HepG2 (cell line): Measurements from ENCODE around the gene DNAAF8. TPM values are rescaled to one million over a fixed set of nuclear protein-coding genes. Genes with fewer than 3 reads are reported as not detected.

Experiments used
- FOXK1 ChIP-seq: sonication (generic); formaldehyde crosslinking; IDR thresholded peaks from 2 replicates; pipeline ENCODE4 v1.4.0; 2020; ENCODE audit warnings: low read depth, missing genetic modification reagents, borderline replicate concordance
- HMG20A ChIP-seq: IDR thresholded peaks from 2 replicates; pipeline ENCODE4 v1.6.1; 2016; ENCODE audit warnings: borderline replicate concordance
- MIER3 ChIP-seq: IDR thresholded peaks from 2 replicates; pipeline ENCODE4 v1.6.1; 2016; ENCODE audit warnings: missing compliant biosample characterization, borderline replicate concordance
- MXD4 ChIP-seq: IDR thresholded peaks from 2 replicates; pipeline ENCODE4 v1.6.1; 2016; ENCODE audit warnings: mild to moderate bottlenecking, missing biosample characterization, missing genetic modification reagents
- NCOA1 ChIP-seq: sonication (generic); formaldehyde crosslinking; IDR thresholded peaks from 2 replicates; pipeline ENCODE4 v1.9.0; 2021; ENCODE audit warnings: missing genetic modification reagents
- NCOR1 ChIP-seq: fragments of 200-600 bp; sonication (generic); IDR thresholded peaks from 2 replicates; pipeline ENCODE4 v1.7.0; 2017; ENCODE audit warnings: antibody characterized with exemption, low read length, borderline replicate concordance
- NFYC ChIP-seq: IDR thresholded peaks from 2 replicates; pipeline ENCODE4 v1.6.1; 2016; ENCODE audit warnings: missing genetic modification reagents, missing compliant biosample characterization
- NR1H2 ChIP-seq: sonication (generic); formaldehyde crosslinking; IDR thresholded peaks from 2 replicates; pipeline ENCODE4 v1.8.1; 2022; ENCODE audit warnings: low read depth, missing genetic modification reagents, borderline replicate concordance
- PAWR ChIP-seq: sonication (generic); formaldehyde crosslinking; IDR thresholded peaks from 2 replicates; pipeline ENCODE4 v1.4.0; 2020; ENCODE audit warnings: missing genetic modification reagents, mild to moderate bottlenecking, borderline replicate concordance
- PCBP2 ChIP-seq: fragments of 200-400 bp; formaldehyde crosslinking; optimal IDR thresholded peaks from 2 replicates; pipeline ENCODE3; 2018; ENCODE audit warnings: low read length, low read depth; ENCODE audit not compliant: poor library complexity, severe bottlenecking
- RBM39 ChIP-seq: fragments of 200-400 bp; formaldehyde crosslinking; IDR thresholded peaks from one replicate; pipeline ENCODE4 v1.6.1; 2018; ENCODE audit warnings: antibody characterized with exemption, mild to moderate bottlenecking, low read depth, low read length; ENCODE audit not compliant: poor library complexity, severe bottlenecking
- SIX4 ChIP-seq: sonication (generic); formaldehyde crosslinking; IDR thresholded peaks from 2 replicates; pipeline ENCODE4 v1.4.0; 2020; ENCODE audit warnings: missing genetic modification reagents
- SOX6 ChIP-seq, 2 experiments: fragments of 450-650 bp in 1 of 2; sonication (generic) in 1 of 2; formaldehyde crosslinking in 1 of 2; IDR thresholded peaks; 2 replicates each; pipeline versions ENCODE4 v1.4.0 to v1.6.1; 2017 to 2020; ENCODE audit warnings: antibody characterized with exemption in 1 of 2, mild to moderate bottlenecking in 1 of 2, missing genetic modification reagents in 1 of 2
- ZFP82 ChIP-seq: sonication (generic); formaldehyde crosslinking; IDR thresholded peaks from 2 replicates; pipeline ENCODE4 v1.5.1; 2020; ENCODE audit warnings: mild to moderate bottlenecking, missing genetic modification reagents, borderline replicate concordance
- ZNF225 ChIP-seq: sonication (generic); formaldehyde crosslinking; IDR thresholded peaks from 2 replicates; pipeline ENCODE4 v1.4.0; 2020; ENCODE audit warnings: mild to moderate bottlenecking, missing genetic modification reagents
- ZNF292 ChIP-seq: sonication (generic); formaldehyde crosslinking; IDR thresholded peaks from 2 replicates; pipeline ENCODE4 v1.8.1; 2022; ENCODE audit warnings: mild to moderate bottlenecking, low read depth, missing genetic modification reagents, borderline replicate concordance
- ZNF296 ChIP-seq: sonication (generic); formaldehyde crosslinking; conservative IDR thresholded peaks from 2 replicates; pipeline ENCODE4 v1.5.0; 2020; ENCODE audit warnings: mild to moderate bottlenecking, missing genetic modification reagents
- ZNF709 ChIP-seq: sonication (generic); formaldehyde crosslinking; IDR thresholded peaks from 2 replicates; pipeline ENCODE4 v1.5.0; 2020; ENCODE audit warnings: mild to moderate bottlenecking, missing genetic modification reagents
- ZNF792 ChIP-seq: IDR thresholded peaks from 2 replicates; pipeline ENCODE4 v1.6.1; 2016
- ZSCAN25 ChIP-seq: sonication (generic); formaldehyde crosslinking; IDR thresholded peaks from 2 replicates; pipeline ENCODE4 v1.8.0; 2022; ENCODE audit warnings: mild to moderate bottlenecking, missing genetic modification reagents
- ZSCAN30 ChIP-seq: sonication (generic); formaldehyde crosslinking; IDR thresholded peaks from 2 replicates; pipeline ENCODE4 v1.5.0; 2020; ENCODE audit warnings: mild to moderate bottlenecking, missing genetic modification reagents
- polyA plus RNA-seq, 8 experiments: library from polyadenylated mRNA; depleted of rRNA in 3 of 8; stranded (reverse) in 7 of 8; unstranded in 1 of 8; fragments of >200 nt; fragmentation: Illumina TruSeq in 4 of 8; extraction: Trizol in 4 of 8; gene quantifications; 2 replicates each; pipeline versions ENCODE4 v1.2.1 to v1.2.3, GENCODE V29; 2011 to 2016; ENCODE audit warnings: low read depth in 4 of 8, missing spikeins in 1 of 8, mixed read lengths in 1 of 8; ENCODE audit not compliant: insufficient read depth in 1 of 8
- total RNA-seq, 5 experiments: library from RNA; depleted of rRNA; stranded (reverse); fragments of >200 nt; fragmentation: Illumina TruSeq; extraction: Trizol; gene quantifications; 2 replicates each; pipeline ENCODE4 v1.2.3, GENCODE V29; 2016; ENCODE audit warnings: low read depth in 1 of 5
- TF ChIP-seq, protein P1 (sequence below): IDR thresholded peaks from 2 replicates; pipeline ENCODE4 v1.6.1; 2016; ENCODE audit warnings: missing compliant biosample characterization, missing genetic modification reagents, borderline replicate concordance
- TF ChIP-seq, protein P2 (sequence below): sonication (generic); formaldehyde crosslinking; conservative IDR thresholded peaks from 2 replicates; pipeline ENCODE4 v1.4.0; 2020; ENCODE audit warnings: missing genetic modification reagents
- TF ChIP-seq, protein P3 (sequence below): sonication (generic); formaldehyde crosslinking; IDR thresholded peaks from 2 replicates; pipeline ENCODE4 v1.8.0; 2022; ENCODE audit warnings: missing genetic modification reagents, low read depth, mild to moderate bottlenecking, borderline replicate concordance
- TF ChIP-seq, protein P4 (sequence below): sonication (generic); formaldehyde crosslinking; IDR thresholded peaks from 2 replicates; pipeline ENCODE4 v1.5.0; 2020; ENCODE audit warnings: mild to moderate bottlenecking, missing genetic modification reagents

Gene DNAAF8
- total and polyA plus RNA-seq, 2 of the 13 experiments (the other 11 are each of a cell fraction or from before 2014, with no cell fraction given): 0.44 TPM; not detected in 1

DNA sequence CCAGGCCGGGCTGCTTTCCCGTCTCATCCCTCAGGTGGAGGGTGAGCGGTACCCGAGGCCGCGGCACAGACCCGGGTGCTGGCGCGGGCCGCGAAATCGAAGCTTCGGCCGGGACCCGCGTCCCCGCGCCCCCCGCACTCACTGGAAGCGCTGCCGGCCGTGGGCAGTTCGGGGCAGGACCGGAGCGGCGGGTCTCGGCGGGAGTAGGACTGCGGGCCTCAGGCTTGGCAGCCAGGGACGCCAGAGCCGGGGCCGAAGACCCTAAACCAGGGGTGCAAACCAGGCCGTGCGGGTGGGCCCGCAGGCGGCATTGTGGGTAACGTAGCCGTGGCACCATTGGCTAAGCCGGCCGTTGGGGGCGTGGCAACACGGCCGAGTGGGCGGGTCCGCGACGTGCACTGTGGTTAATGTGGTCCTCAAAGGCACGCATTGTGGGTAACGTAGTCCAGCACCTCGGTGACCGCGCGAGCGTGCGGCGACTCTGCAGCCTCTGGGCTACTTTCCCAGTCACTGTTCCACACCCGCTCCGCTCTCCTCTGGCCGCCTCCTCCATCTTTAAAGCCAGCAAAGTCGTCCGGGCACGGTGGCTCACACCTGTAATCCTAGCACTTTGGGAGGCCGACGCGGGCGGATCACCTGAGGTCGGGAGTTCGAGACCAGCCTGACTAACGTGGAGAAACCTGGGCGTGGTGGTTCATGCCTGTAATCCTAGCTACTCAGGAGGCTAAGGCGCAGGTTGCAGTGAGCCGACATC, 32.7 kb downstream of the DNAAF8 start, which contains the start of gene ZNF500 (continued):
- TF ChIP-seq RBM39 (peak; percentile 57), ZNF709 (CRISPR knock-in tag) (0 out of 2 replicates have a peak, but pooled peaks have one; percentile 60), MXD4 (CRISPR knock-in tag) (peak; percentile 85), SOX6 (IDR thresholded peaks at IDR 0.05) (no peak), SOX6 (CRISPR knock-in tag; IDR thresholded peaks at IDR 0.05) (peak; percentile 67), MIER3 (CRISPR knock-in tag) (no peak; the same call in 1 of the 2 replicates), NCOR1 (peak; percentile 20; the same call in 1 of the 2 replicates), ZSCAN25 (CRISPR knock-in tag) (0 out of 2 replicates have a peak, but pooled peaks have one; percentile 29), FOXK1 (CRISPR knock-in tag) (peak; percentile 93; the same call in 1 of the 2 replicates), NFYC (CRISPR knock-in tag) (peak; percentile 91), PCBP2 (no peak), PAWR (CRISPR knock-in tag) (no peak), NCOA1 (CRISPR knock-in tag) (no peak), ZSCAN30 (CRISPR knock-in tag) (no peak), HMG20A (no peak), ZNF296 (CRISPR knock-in tag) (no peak), ZNF792 (CRISPR knock-in tag) (peak; percentile 42; the same call in 1 of the 2 replicates), ZNF225 (peak; percentile 38; the same call in 1 of the 2 replicates), ZFP82 (CRISPR knock-in tag) (no peak), ZNF292 (CRISPR knock-in tag) (peak; percentile 38; the same call in 1 of the 2 replicates), SIX4 (CRISPR knock-in tag) (no peak), NR1H2 (CRISPR knock-in tag) (no peak; the same call in 1 of the 2 replicates)
- TF ChIP-seq, protein P1, sequence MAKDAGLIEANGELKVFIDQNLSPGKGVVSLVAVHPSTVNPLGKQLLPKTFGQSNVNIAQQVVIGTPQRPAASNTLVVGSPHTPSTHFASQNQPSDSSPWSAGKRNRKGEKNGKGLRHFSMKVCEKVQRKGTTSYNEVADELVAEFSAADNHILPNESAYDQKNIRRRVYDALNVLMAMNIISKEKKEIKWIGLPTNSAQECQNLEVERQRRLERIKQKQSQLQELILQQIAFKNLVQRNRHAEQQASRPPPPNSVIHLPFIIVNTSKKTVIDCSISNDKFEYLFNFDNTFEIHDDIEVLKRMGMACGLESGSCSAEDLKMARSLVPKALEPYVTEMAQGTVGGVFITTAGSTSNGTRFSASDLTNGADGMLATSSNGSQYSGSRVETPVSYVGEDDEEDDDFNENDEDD: peak; percentile 60; the same call in 1 of the 2 replicates
- TF ChIP-seq, protein P2, sequence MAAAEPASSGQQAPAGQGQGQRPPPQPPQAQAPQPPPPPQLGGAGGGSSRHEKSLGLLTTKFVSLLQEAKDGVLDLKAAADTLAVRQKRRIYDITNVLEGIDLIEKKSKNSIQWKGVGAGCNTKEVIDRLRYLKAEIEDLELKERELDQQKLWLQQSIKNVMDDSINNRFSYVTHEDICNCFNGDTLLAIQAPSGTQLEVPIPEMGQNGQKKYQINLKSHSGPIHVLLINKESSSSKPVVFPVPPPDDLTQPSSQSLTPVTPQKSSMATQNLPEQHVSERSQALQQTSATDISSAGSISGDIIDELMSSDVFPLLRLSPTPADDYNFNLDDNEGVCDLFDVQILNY (CRISPR knock-in tag): no peak
- TF ChIP-seq, protein P3, sequence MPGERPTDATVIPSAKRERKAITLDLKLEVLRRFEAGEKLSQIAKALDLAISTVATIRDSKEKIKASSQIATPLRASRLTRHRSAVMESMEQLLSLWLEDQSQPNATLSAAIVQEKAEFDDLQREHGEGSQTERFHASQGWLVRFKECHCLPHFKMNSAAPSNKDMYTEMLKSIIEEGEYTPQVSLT (CRISPR knock-in tag): no peak
- TF ChIP-seq, protein P4, sequence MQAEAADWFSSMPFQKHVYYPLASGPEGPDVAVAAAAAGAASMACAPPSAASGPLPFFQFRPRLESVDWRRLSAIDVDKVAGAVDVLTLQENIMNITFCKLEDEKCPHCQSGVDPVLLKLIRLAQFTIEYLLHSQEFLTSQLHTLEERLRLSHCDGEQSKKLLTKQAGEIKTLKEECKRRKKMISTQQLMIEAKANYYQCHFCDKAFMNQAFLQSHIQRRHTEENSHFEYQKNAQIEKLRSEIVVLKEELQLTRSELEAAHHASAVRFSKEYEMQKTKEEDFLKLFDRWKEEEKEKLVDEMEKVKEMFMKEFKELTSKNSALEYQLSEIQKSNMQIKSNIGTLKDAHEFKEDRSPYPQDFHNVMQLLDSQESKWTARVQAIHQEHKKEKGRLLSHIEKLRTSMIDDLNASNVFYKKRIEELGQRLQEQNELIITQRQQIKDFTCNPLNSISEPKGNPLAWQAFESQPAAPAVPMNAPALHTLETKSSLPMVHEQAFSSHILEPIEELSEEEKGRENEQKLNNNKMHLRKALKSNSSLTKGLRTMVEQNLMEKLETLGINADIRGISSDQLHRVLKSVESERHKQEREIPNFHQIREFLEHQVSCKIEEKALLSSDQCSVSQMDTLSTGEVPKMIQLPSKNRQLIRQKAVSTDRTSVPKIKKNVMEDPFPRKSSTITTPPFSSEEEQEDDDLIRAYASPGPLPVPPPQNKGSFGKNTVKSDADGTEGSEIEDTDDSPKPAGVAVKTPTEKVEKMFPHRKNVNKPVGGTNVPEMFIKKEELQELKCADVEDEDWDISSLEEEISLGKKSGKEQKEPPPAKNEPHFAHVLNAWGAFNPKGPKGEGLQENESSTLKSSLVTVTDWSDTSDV: no peak
